Measurements from ENCODE around the gene PDE11A.

DNA sequence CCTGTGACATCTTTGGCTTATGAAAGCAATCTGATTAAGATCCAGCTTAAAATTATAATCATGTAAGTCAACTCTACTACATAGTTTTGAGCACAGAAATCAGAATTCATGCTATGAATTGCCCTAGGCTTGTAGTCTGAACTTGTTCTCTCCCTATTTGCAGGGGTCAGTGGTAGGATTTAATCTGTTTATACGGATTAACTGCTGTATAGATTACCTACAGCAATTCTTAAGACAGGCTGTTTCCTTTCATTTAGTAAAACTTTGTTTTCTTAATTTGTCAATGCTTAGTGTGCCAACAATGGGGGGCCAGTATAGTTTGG, 287.9 kb downstream of the PDE11A start:
- TF ChIP-seq, protein P1, sequence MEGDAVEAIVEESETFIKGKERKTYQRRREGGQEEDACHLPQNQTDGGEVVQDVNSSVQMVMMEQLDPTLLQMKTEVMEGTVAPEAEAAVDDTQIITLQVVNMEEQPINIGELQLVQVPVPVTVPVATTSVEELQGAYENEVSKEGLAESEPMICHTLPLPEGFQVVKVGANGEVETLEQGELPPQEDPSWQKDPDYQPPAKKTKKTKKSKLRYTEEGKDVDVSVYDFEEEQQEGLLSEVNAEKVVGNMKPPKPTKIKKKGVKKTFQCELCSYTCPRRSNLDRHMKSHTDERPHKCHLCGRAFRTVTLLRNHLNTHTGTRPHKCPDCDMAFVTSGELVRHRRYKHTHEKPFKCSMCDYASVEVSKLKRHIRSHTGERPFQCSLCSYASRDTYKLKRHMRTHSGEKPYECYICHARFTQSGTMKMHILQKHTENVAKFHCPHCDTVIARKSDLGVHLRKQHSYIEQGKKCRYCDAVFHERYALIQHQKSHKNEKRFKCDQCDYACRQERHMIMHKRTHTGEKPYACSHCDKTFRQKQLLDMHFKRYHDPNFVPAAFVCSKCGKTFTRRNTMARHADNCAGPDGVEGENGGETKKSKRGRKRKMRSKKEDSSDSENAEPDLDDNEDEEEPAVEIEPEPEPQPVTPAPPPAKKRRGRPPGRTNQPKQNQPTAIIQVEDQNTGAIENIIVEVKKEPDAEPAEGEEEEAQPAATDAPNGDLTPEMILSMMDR (IDR thresholded peaks at IDR 0.05) = no peak
- no peak for TF ChIP-seq EP300 (IDR thresholded peaks at IDR 0.05)
